HG02938 (cell line): ENCODE measurements around the gene RGS2.

Experiments
- ATAC-seq: cut with Tn5 transposase; IDR thresholded peaks from one replicate; pipeline ENCODE4 v1.9.1; 2021; ENCODE audit warnings: mild to moderate bottlenecking, moderate library complexity; ENCODE audit not compliant: unreplicated experiment

RGS2 gene

GRCh38 chr1:192808518-192809306 lies at the start of gene RGS2:
Gene RGS2, plus strand, starts transcription at chr1:192809039. Its CDS starts 33 bp downstream, at chr1:192809072.
- peak; percentile 79 for ATAC-seq

- ATAC-seq: no peak
Observed at GRCh38 chr1:192759104-192759503, 49.7 kb upstream of the RGS2 start.

GRCh38 chr1:192762265-192762664 lies 46.6 kb upstream of the RGS2 start:
- ATAC-seq: no peak

GRCh38 chr1:192763243-192763642 lies 45.6 kb upstream of the RGS2 start:
- ATAC-seq: no peak

- no peak for ATAC-seq
Observed at GRCh38 chr1:192763756-192764155, 45.1 kb upstream of the RGS2 start.

- ATAC-seq: no peak
Observed at GRCh38 chr1:192764675-192765074, 44.2 kb upstream of the RGS2 start.

- ATAC-seq: no peak
Observed at GRCh38 chr1:192766009-192766625, 42.7 kb upstream of the RGS2 start.

GRCh38 chr1:192766876-192767275 lies 42.0 kb upstream of the RGS2 start:
- no peak for ATAC-seq

- no peak for ATAC-seq
Observed at GRCh38 chr1:192767798-192768197, 41.0 kb upstream of the RGS2 start.

- ATAC-seq: no peak
Observed at GRCh38 chr1:192768463-192768862, 40.4 kb upstream of the RGS2 start.

GRCh38 chr1:192771341-192771740 lies 37.5 kb upstream of the RGS2 start:
- ATAC-seq: no peak

GRCh38 chr1:192775631-192776030 lies 33.2 kb upstream of the RGS2 start:
- no peak for ATAC-seq

GRCh38 chr1:192776206-192776605 lies 32.6 kb upstream of the RGS2 start:
- no peak for ATAC-seq

GRCh38 chr1:192776998-192777397 lies 31.8 kb upstream of the RGS2 start:
- no peak for ATAC-seq

GRCh38 chr1:192783791-192784190 lies 25.0 kb upstream of the RGS2 start:
- no peak for ATAC-seq

GRCh38 chr1:192784397-192784796 lies 24.4 kb upstream of the RGS2 start:
- no peak for ATAC-seq

- no peak for ATAC-seq
Observed at GRCh38 chr1:192786576-192786975, 22.3 kb upstream of the RGS2 start.

GRCh38 chr1:192787914-192788585 lies 20.8 kb upstream of the RGS2 start:
- no peak for ATAC-seq

GRCh38 chr1:192789871-192790270 lies 19.0 kb upstream of the RGS2 start:
- ATAC-seq: no peak

GRCh38 chr1:192792628-192793027 lies 16.2 kb upstream of the RGS2 start:
- no peak for ATAC-seq

GRCh38 chr1:192793983-192794767 lies 14.7 kb upstream of the RGS2 start:
- ATAC-seq: no peak
